Measurements from ENCODE around the gene IL4. TPM values are rescaled to one million over a fixed set of nuclear protein-coding genes. Genes with fewer than 3 reads are reported as not detected.

IL4 gene
- total and polyA plus RNA-seq, 9 of the 15 experiments (the other 6 are each of a cell fraction or from before 2014, with no cell fraction given), result 0.22 to 0.62 TPM; not detected in 7

DNA sequence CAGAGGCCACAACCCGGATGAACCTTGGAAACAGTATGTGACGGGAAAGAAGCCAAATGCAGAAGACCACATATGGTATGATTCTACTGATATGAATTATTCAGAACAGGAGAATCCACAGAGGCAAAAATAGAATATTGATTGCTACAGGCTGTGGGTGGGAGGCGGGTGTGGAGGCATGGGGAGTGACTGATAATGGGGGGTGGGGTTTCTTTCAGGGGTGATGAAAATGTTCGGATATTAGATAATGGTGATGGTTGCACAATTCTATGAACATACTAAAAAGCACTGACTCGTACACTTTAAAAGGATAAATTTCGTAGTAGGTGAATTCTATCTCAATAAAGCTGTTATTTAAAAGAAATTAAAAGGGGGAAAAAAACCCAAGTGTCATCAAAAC is 10.7 kb downstream of the IL4 start (continued):
- no peak for TF ChIP-seq CHD7 (IDR thresholded peaks at IDR 0.05; ENCODE audit: low read depth, low read length)
- no peak for TF ChIP-seq BRCA1 (IDR thresholded peaks at IDR 0.05)
- no peak for TF ChIP-seq BRCA1 (CRISPR knock-in tag; IDR thresholded peaks at IDR 0.05)
- TF ChIP-seq HDAC1 (IDR thresholded peaks at IDR 0.05), result peak; percentile 39 to 65; a peak in 3 of 4 replicates
- TF ChIP-seq ZNF644 (tag; IDR thresholded peaks at IDR 0.05; ENCODE audit: low read depth), result no peak
- TF ChIP-seq MAZ (CRISPR knock-in tag; conservative IDR thresholded peaks at IDR 0.05 in 1 of 2, IDR thresholded peaks at IDR 0.05 in 1 of 2), result no peak
- TF ChIP-seq, protein P1, sequence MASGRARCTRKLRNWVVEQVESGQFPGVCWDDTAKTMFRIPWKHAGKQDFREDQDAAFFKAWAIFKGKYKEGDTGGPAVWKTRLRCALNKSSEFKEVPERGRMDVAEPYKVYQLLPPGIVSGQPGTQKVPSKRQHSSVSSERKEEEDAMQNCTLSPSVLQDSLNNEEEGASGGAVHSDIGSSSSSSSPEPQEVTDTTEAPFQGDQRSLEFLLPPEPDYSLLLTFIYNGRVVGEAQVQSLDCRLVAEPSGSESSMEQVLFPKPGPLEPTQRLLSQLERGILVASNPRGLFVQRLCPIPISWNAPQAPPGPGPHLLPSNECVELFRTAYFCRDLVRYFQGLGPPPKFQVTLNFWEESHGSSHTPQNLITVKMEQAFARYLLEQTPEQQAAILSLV (tag; IDR thresholded peaks at IDR 0.05), result no peak
- no peak for TF ChIP-seq CREB1 (IDR thresholded peaks at IDR 0.05)
- TF ChIP-seq CREB1 (CRISPR knock-in tag; IDR thresholded peaks at IDR 0.05), result no peak
- no peak for TF ChIP-seq FOXP4 (CRISPR knock-in tag; IDR thresholded peaks at IDR 0.05; ENCODE audit: borderline replicate concordance)
- TF ChIP-seq, protein P2, sequence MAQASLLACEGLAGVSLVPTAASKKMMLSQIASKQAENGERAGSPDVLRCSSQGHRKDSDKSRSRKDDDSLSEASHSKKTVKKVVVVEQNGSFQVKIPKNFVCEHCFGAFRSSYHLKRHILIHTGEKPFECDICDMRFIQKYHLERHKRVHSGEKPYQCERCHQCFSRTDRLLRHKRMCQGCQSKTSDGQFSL (CRISPR knock-in tag; IDR thresholded peaks at IDR 0.05), result no peak
- TF ChIP-seq, protein P2 (tag; IDR thresholded peaks at IDR 0.05), result no peak

All from K562 (cell line).